ENCODE data around the gene FAM174B.

The FAM174B gene

GRCh38 chr15:92655178-92655995, at the start of gene FAM174B:
Gene FAM174B (minus strand): TSS chr15:92655775.
- H3K9me3 ChIP-seq (ENCODE audit: low read length): no peaks in the 10 kb centered on the region
- no peak within 1 kb of the TSS for H3K27ac ChIP-seq (ENCODE audit: low read depth, low read length)
- no peak within 1 kb of the TSS for H3K9ac ChIP-seq (ENCODE audit: low read length)

GRCh38 chr15:92696096-92696495, 40.5 kb upstream of the FAM174B start:
- no peaks in the 10 kb centered on the region for H3K27me3 ChIP-seq (ENCODE audit: control insufficient read depth in 1 of 2, insufficient read depth in 2 of 2, low read length in 2 of 2)
- H3K36me3 ChIP-seq (ENCODE audit: insufficient read depth, low read length): no peaks in the 10 kb centered on the region
- H3K27ac ChIP-seq (ENCODE audit: low read depth, low read length): no peak overlapping the region
- H3K9ac ChIP-seq (ENCODE audit: low read length): no peak overlapping the region
- no peak overlapping the region for H3K4me3 ChIP-seq (ENCODE audit: low read depth in 1 of 2, low read length in 2 of 2)
- no peaks in the 10 kb centered on the region for H3K4me1 ChIP-seq (ENCODE audit: insufficient read depth, low read length)
- H3K9me3 ChIP-seq (ENCODE audit: low read length): no peaks in the 10 kb centered on the region

More at GRCh38 chr15:92655178-92655995, at the start of gene FAM174B:
- Histone ChIP-seq H3K27me3 (ENCODE audit: control insufficient read depth in 1 of 2, insufficient read depth in 2 of 2, low read length in 2 of 2) (no peaks in the 10 kb centered on the region), H3K4me1 (ENCODE audit: insufficient read depth, low read length) (peaks cover 28% of the 10 kb centered on the region), H3K36me3 (ENCODE audit: insufficient read depth, low read length) (no peaks in the 10 kb centered on the region), H3K4me3 (ENCODE audit: low read depth in 1 of 2, low read length in 2 of 2) (peak within 1 kb of the TSS; percentile 55 to 60)

GRCh38 chr15:92693691-92694331, 38.2 kb upstream of the FAM174B start:
- H3K27me3 ChIP-seq (ENCODE audit: control insufficient read depth in 1 of 2, insufficient read depth in 2 of 2, low read length in 2 of 2): no peaks in the 10 kb centered on the region
- H3K36me3 ChIP-seq (ENCODE audit: insufficient read depth, low read length): no peaks in the 10 kb centered on the region
- H3K4me1 ChIP-seq (ENCODE audit: insufficient read depth, low read length): no peaks in the 10 kb centered on the region
- no peaks in the 10 kb centered on the region for H3K9me3 ChIP-seq (ENCODE audit: low read length)
- no peak overlapping the region for H3K9ac ChIP-seq (ENCODE audit: low read length)
- no peak overlapping the region for H3K27ac ChIP-seq (ENCODE audit: low read depth, low read length)
- H3K4me3 ChIP-seq (ENCODE audit: low read depth in 1 of 2, low read length in 2 of 2): no peak overlapping the region

- H3K4me3 ChIP-seq (ENCODE audit: low read depth in 1 of 2, low read length in 2 of 2): no peak overlapping the region
- no peak overlapping the region for H3K9ac ChIP-seq (ENCODE audit: low read length)
- no peak overlapping the region for H3K27ac ChIP-seq (ENCODE audit: low read depth, low read length)
- no peaks in the 10 kb centered on the region for H3K4me1 ChIP-seq (ENCODE audit: insufficient read depth, low read length)
- H3K27me3 ChIP-seq (ENCODE audit: control insufficient read depth in 1 of 2, insufficient read depth in 2 of 2, low read length in 2 of 2): no peaks in the 10 kb centered on the region
- H3K36me3 ChIP-seq (ENCODE audit: insufficient read depth, low read length): no peaks in the 10 kb centered on the region
- no peaks in the 10 kb centered on the region for H3K9me3 ChIP-seq (ENCODE audit: low read length)
These were observed 34.8 kb upstream of the FAM174B start for GRCh38 chr15:92690395-92690794.

GRCh38 chr15:92687746-92688145, 32.2 kb upstream of the FAM174B start:
- no peaks in the 10 kb centered on the region for H3K4me1 ChIP-seq (ENCODE audit: insufficient read depth, low read length)
- no peaks in the 10 kb centered on the region for H3K9me3 ChIP-seq (ENCODE audit: low read length)
- no peak overlapping the region for H3K9ac ChIP-seq (ENCODE audit: low read length)
- no peak overlapping the region for H3K27ac ChIP-seq (ENCODE audit: low read depth, low read length)
- no peak overlapping the region for H3K4me3 ChIP-seq (ENCODE audit: low read depth in 1 of 2, low read length in 2 of 2)
- no peaks in the 10 kb centered on the region for H3K27me3 ChIP-seq (ENCODE audit: control insufficient read depth in 1 of 2, insufficient read depth in 2 of 2, low read length in 2 of 2)
- H3K36me3 ChIP-seq (ENCODE audit: insufficient read depth, low read length): no peaks in the 10 kb centered on the region

DNA sequence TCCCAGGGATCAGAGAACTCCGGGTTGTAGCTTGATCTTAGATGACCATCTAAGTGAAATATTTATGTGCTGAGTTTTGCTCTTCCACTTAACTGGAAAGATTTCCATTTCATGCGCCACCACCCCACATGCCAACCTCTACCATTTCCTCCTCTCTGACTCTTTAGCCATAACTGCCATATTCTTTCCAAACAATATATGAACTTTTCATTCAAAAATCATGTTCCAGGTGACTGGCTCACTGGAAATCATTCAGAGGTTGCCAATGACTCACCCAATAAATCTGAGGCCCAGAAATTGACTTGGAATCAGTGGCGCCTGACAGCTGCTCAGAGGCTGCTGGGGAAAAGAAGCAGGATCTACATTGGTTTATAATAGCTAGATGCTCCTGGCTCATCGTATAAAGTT, 31.6 kb upstream of the FAM174B start:
- Histone ChIP-seq H3K9ac (ENCODE audit: low read length) (no peak overlapping the region), H3K4me3 (ENCODE audit: low read depth in 1 of 2, low read length in 2 of 2) (no peak overlapping the region), H3K9me3 (ENCODE audit: low read length) (no peaks in the 10 kb centered on the region), H3K27me3 (ENCODE audit: control insufficient read depth in 1 of 2, insufficient read depth in 2 of 2, low read length in 2 of 2) (no peaks in the 10 kb centered on the region), H3K4me1 (ENCODE audit: insufficient read depth, low read length) (no peaks in the 10 kb centered on the region), H3K27ac (ENCODE audit: low read depth, low read length) (no peak overlapping the region), H3K36me3 (ENCODE audit: insufficient read depth, low read length) (no peaks in the 10 kb centered on the region)

DNA sequence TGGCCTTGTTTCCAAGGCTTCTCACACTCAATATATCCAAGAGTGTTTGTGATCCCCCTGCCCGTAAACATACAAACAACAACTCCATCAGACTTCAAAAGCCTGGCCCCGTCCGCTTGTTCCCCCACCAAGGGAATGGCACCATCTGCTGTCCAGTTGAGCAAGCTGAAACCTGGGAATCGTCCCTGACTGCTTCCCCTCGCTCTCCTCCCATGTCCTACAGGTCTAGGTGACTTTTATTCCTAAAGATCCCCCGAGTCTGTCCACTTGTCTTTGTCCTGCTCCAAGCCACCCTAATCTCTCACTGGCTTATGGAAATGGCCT, 27.9 kb upstream of the FAM174B start:
- H3K27ac ChIP-seq (ENCODE audit: low read depth, low read length): no peak overlapping the region
- no peaks in the 10 kb centered on the region for H3K36me3 ChIP-seq (ENCODE audit: insufficient read depth, low read length)
- no peaks in the 10 kb centered on the region for H3K27me3 ChIP-seq (ENCODE audit: control insufficient read depth in 1 of 2, insufficient read depth in 2 of 2, low read length in 2 of 2)
- H3K4me1 ChIP-seq (ENCODE audit: insufficient read depth, low read length): no peaks in the 10 kb centered on the region
- H3K9ac ChIP-seq (ENCODE audit: low read length): no peak overlapping the region
- no peak overlapping the region for H3K4me3 ChIP-seq (ENCODE audit: low read depth in 1 of 2, low read length in 2 of 2)
- no peaks in the 10 kb centered on the region for H3K9me3 ChIP-seq (ENCODE audit: low read length)

DNA sequence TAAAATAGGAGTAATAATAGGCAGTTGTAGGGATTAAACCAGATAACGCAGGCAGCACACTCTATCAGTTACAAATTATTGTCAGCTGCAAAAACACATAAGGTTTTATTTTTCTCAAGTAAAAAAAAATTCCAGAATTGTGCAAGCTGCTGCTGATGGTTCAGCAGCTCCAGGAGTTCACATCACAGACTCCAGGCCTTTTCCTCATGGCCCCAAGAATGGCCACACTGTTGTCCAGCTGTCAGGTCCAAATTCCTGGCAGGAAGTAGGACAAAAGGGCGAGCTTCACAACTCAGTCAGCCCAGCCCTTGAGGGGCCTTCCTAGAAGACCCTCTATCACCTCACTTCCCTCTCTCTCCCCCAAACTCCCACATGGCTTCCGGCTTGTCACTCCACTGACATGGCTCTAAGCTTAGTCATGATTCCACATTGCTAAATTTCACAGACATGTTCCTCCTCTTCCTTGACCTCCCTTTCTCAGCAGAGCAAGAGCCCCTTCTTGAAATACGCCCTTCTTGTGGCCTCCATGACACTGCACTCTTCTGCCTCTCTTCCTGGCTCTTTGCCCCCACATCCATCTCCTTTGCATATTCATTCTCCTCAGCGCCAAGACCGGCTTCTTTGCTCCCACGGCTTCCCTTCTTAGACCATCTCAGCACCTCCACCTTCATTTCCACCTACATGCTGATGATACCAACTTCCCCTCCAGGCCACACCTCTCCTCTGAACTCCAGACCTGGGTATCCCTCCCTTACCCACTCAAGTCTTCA, 27.4 kb upstream of the FAM174B start:
- Histone ChIP-seq H3K27ac (ENCODE audit: low read depth, low read length) (no peak overlapping the region), H3K9me3 (ENCODE audit: low read length) (no peaks in the 10 kb centered on the region), H3K36me3 (ENCODE audit: insufficient read depth, low read length) (no peaks in the 10 kb centered on the region)

GRCh38 chr15:92681141-92681631, 25.6 kb upstream of the FAM174B start:
- no peaks in the 10 kb centered on the region for H3K9me3 ChIP-seq (ENCODE audit: low read length)
- H3K36me3 ChIP-seq (ENCODE audit: insufficient read depth, low read length): no peaks in the 10 kb centered on the region
- no peaks in the 10 kb centered on the region for H3K4me1 ChIP-seq (ENCODE audit: insufficient read depth, low read length)
- H3K9ac ChIP-seq (ENCODE audit: low read length): no peak overlapping the region
- no peaks in the 10 kb centered on the region for H3K27me3 ChIP-seq (ENCODE audit: control insufficient read depth in 1 of 2, insufficient read depth in 2 of 2, low read length in 2 of 2)
- no peak overlapping the region for H3K27ac ChIP-seq (ENCODE audit: low read depth, low read length)
- no peak overlapping the region for H3K4me3 ChIP-seq (ENCODE audit: low read depth in 1 of 2, low read length in 2 of 2)

More for the DNA sequence above, 27.4 kb upstream of the FAM174B start:
- Histone ChIP-seq H3K4me3 (ENCODE audit: low read depth in 1 of 2, low read length in 2 of 2) (no peak overlapping the region), H3K27me3 (ENCODE audit: control insufficient read depth in 1 of 2, insufficient read depth in 2 of 2, low read length in 2 of 2) (no peaks in the 10 kb centered on the region), H3K4me1 (ENCODE audit: insufficient read depth, low read length) (no peaks in the 10 kb centered on the region), H3K9ac (ENCODE audit: low read length) (no peak overlapping the region)

GRCh38 chr15:92677999-92678398, 22.4 kb upstream of the FAM174B start:
- H3K27ac ChIP-seq (ENCODE audit: low read depth, low read length): no peak overlapping the region
- no peak overlapping the region for H3K9ac ChIP-seq (ENCODE audit: low read length)
- H3K9me3 ChIP-seq (ENCODE audit: low read length): no peaks in the 10 kb centered on the region
- H3K36me3 ChIP-seq (ENCODE audit: insufficient read depth, low read length): no peaks in the 10 kb centered on the region
- no peaks in the 10 kb centered on the region for H3K4me1 ChIP-seq (ENCODE audit: insufficient read depth, low read length)
- H3K27me3 ChIP-seq (ENCODE audit: control insufficient read depth in 1 of 2, insufficient read depth in 2 of 2, low read length in 2 of 2): no peaks in the 10 kb centered on the region
- no peak overlapping the region for H3K4me3 ChIP-seq (ENCODE audit: low read depth in 1 of 2, low read length in 2 of 2)

GRCh38 chr15:92676561-92676960, 21.0 kb upstream of the FAM174B start:
- Histone ChIP-seq H3K36me3 (ENCODE audit: insufficient read depth, low read length) (no peaks in the 10 kb centered on the region), H3K9me3 (ENCODE audit: low read length) (no peaks in the 10 kb centered on the region), H3K27ac (ENCODE audit: low read depth, low read length) (no peak overlapping the region), H3K4me3 (ENCODE audit: low read depth in 1 of 2, low read length in 2 of 2) (no peak overlapping the region), H3K9ac (ENCODE audit: low read length) (no peak overlapping the region), H3K4me1 (ENCODE audit: insufficient read depth, low read length) (no peaks in the 10 kb centered on the region), H3K27me3 (ENCODE audit: control insufficient read depth in 1 of 2, insufficient read depth in 2 of 2, low read length in 2 of 2) (no peaks in the 10 kb centered on the region)
